Measurements from ENCODE around the gene EFNA5. TPM values are rescaled to one million over a fixed set of nuclear protein-coding genes. Genes with fewer than 3 reads are reported as not detected.

Gene EFNA5
- not detected for total RNA-seq

DNA sequence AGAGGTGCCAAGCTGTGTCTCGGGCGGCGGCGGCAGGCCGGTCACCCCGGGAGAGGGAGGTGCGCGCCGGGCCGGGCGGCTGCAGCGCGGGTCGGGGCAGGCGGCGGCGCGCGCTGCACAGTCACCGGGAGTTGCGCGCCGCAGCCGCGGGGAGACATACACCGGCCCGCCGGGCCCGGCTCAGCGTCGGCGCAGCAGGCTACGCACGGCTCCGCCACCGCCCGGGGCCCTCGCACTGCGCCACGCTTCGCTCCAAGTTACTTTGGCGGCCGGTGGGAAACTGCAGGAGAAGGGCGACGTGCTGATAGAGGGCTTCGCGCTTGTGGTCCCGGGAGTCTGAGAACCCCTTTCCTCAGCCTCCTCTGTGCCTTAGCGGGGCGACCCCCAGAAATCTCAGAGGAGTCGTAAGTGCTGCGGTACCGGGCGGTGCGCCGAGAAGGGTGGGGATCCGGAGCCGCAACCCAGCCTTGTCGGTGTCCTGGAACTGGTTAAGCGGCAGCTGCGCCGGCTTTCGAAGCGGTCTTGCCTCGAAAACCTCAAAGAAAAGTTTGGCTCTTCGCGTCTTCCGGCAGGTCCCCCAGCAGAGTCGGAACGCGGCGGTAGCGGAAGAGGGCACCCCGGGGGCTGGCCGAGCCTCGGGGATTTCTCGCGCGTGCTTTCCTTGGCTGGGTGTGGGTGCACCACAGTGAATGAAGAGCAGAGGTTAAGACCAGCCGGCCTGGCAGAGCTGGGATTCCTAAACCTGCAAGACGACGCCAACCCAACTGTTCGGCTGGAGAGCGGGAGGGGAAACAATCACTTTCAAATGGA lies at the start of gene EFNA5:
Gene EFNA5 (minus strand): TSS at position 6 of the 810 bp plus-strand sequence.
- DNase-seq (ENCODE audit: low spot score in 2 of 2): peak in 1 of 2 donors; percentile 31
- peaks cover 0 to 12% of the 10 kb centered on the region in 2 donors for H3K36me3 Mint-ChIP-seq
- H3K9me3 Mint-ChIP-seq: no peaks in the 10 kb centered on the region
- peak; percentile 38 to 61 for ATAC-seq
- H3K27ac Mint-ChIP-seq: peak within 1 kb of the TSS in 1 of 2 donors; percentile 55

- peaks cover 31 to 38% of the 10 kb centered on the region in 2 donors for H3K9me3 Mint-ChIP-seq
- ATAC-seq (no peak), DNase-seq (ENCODE audit: low spot score in 2 of 2) (no peak)
- H3K36me3 Mint-ChIP-seq: peaks cover 0 to 22% of the 10 kb centered on the region in 2 donors
- no peak overlapping the region for H3K27ac Mint-ChIP-seq
Observed at GRCh38 chr5:107719034-107719606, 48.4 kb upstream of the EFNA5 start.

DNA sequence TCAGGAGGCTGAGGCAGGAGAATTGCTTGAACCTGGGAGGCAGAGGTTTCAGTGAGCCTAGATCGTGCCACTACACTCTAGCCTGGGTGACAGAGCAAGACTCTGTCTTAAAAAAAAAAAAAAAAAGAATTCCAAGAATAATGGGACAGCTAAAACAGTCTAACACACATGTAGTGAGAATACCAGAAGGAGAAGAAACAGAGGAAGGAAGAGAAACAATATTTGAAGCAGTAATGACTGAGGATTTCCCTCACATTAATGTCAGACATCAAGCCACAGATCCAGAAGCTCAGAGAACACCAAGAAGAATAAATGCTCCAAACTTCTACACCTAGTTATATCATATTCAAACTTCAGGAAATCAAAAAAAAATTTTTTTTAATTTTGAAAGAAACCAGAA lies 47.1 kb upstream of the EFNA5 start:
- Mint-ChIP-seq H3K9me3 (peaks cover 25 to 34% of the 10 kb centered on the region in 2 donors), H3K36me3 (peaks cover 0 to 22% of the 10 kb centered on the region in 2 donors), H3K27ac (no peak overlapping the region)
- no peak for ATAC-seq
- DNase-seq (ENCODE audit: low spot score in 2 of 2): no peak

GRCh38 chr5:107713228-107713627 lies 42.5 kb upstream of the EFNA5 start:
- Mint-ChIP-seq H3K36me3 (no peaks in the 10 kb centered on the region), H3K27ac (no peak overlapping the region), H3K9me3 (peaks cover 0 to 6% of the 10 kb centered on the region in 2 donors)
- DNase-seq (ENCODE audit: low spot score in 2 of 2) (no peak), ATAC-seq (no peak)

- DNase-seq (ENCODE audit: low spot score in 2 of 2) (no peak), ATAC-seq (no peak)
- Mint-ChIP-seq H3K9me3 (peaks cover 3 to 5% of the 10 kb centered on the region in 2 donors), H3K27ac (no peak overlapping the region), H3K36me3 (no peaks in the 10 kb centered on the region)
Observed at GRCh38 chr5:107712359-107712870, 41.7 kb upstream of the EFNA5 start.

GRCh38 chr5:107705402-107706014 lies 34.8 kb upstream of the EFNA5 start:
- no peak for ATAC-seq
- H3K27ac Mint-ChIP-seq: no peak overlapping the region
- DNase-seq (ENCODE audit: low spot score in 2 of 2): no peak
- peaks cover 3 to 5% of the 10 kb centered on the region in 2 donors for H3K9me3 Mint-ChIP-seq
- no peaks in the 10 kb centered on the region for H3K36me3 Mint-ChIP-seq

DNA sequence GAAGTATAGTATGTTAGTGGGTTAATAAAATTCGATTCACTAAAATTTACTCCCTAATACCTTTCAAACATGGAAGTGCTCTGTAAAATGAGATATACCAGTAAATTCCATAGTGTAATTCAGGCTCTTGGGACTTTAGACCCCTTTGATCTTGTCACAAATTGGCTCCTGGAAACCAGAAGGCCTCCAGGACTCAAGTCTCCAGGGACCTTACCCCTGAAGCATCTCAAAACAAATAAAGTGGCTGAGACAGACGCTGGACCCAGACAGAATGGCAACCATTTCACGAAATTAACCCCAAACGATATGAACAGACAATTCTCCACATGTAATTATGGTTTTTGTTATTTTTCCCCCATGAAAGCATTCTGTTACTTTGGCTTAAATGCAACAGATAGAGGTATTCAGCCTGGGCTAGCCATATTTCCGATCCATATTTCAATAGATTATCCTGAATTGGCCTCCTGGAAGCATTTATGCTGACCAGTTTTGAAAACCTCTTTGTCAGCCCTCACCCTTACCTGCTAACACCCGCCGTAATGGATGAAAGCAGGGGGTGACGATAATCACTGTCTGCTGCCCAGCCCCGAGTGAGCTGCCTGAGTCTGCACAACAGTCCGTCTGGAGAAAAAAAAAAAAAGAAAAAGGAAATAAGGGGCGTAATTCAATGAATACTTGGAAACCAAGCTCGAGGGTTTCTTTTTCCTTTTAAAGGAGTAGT lies 34.1 kb upstream of the EFNA5 start:
- Mint-ChIP-seq H3K9me3 (peaks cover 3 to 5% of the 10 kb centered on the region in 2 donors), H3K27ac (no peak overlapping the region)

GRCh38 chr5:107700481-107700880 lies 29.7 kb upstream of the EFNA5 start:
- H3K9me3 Mint-ChIP-seq: no peaks in the 10 kb centered on the region
- no peak overlapping the region for H3K27ac Mint-ChIP-seq
- H3K36me3 Mint-ChIP-seq: no peaks in the 10 kb centered on the region
- no peak for DNase-seq (ENCODE audit: low spot score in 2 of 2)
- no peak for ATAC-seq

More for the DNA sequence above, 34.1 kb upstream of the EFNA5 start:
- ATAC-seq: no peak
- DNase-seq (ENCODE audit: low spot score in 2 of 2): no peak
- H3K36me3 Mint-ChIP-seq: no peaks in the 10 kb centered on the region

- Mint-ChIP-seq H3K36me3 (no peaks in the 10 kb centered on the region), H3K27ac (no peak overlapping the region), H3K9me3 (no peaks in the 10 kb centered on the region)
- no peak for DNase-seq (ENCODE audit: low spot score in 2 of 2)
- no peak for ATAC-seq
Observed at GRCh38 chr5:107699425-107699824, 28.7 kb upstream of the EFNA5 start.

DNA sequence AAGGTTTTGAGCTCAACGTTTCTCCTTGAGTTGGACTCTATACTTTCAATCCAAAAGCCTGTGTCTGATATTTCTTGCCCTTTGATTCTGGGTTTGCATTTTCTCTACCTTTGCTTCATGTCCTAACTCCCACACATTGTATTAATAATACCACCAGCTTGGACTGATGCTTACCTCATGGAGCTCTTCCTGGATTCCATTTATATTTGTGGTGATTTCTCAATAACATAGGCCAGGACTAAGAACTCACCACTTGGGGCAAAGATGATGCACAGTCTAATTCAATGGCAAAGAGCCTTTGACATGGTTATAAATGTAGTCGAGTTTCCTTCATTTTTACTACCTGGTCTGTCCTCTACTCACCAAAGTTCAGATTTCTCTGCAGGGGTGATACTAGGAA lies 27.5 kb upstream of the EFNA5 start:
- Mint-ChIP-seq H3K36me3 (no peaks in the 10 kb centered on the region), H3K9me3 (peaks cover 0 to 3% of the 10 kb centered on the region in 2 donors), H3K27ac (no peak overlapping the region)
- DNase-seq (ENCODE audit: low spot score in 2 of 2) (no peak), ATAC-seq (no peak)

DNA sequence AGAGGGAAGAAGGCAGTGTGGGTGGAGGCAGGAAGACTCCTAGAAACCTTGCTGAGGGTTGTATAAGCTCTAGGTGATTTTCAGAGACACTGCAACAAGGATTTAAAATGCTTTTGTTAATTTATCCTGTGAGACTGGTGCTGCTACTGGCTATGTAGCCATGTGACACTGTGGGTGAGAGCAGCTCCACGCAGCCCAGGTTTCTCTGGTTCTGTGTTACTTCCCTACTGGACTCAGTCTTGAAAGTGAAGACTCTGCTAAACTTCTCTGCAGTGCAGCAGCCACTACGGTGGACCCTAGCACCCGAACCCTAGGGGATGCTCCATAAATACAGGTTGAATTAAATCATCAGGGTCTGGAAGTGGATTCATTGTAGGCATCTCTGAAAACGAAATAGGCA lies 25.8 kb upstream of the EFNA5 start:
- ATAC-seq: no peak
- Mint-ChIP-seq H3K27ac (no peak overlapping the region), H3K9me3 (peaks cover 6 to 9% of the 10 kb centered on the region in 2 donors), H3K36me3 (peaks cover 0 to 12% of the 10 kb centered on the region in 2 donors)
- DNase-seq (ENCODE audit: low spot score in 2 of 2): no peak

DNA sequence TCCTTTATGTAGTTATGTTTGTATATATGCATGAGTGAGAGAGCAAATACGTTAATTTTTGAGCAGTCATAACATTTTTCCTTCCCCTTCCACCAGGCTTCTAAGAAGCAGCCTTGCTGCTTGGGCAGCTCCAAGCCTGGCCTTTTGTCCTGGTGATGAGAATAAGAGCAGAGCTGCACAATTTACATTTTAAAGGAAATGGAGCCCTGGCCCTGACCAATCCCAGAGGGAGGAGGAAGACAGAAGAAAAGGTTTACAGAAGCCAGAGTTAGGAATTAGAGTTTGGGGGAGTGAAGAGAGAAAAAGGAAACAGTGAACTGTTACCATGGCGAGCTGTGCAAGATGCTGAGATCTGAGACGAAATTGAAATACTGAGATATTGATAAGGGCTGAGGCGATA lies 25.3 kb upstream of the EFNA5 start:
- no peak for ATAC-seq
- Mint-ChIP-seq H3K27ac (no peak overlapping the region), H3K36me3 (peaks cover 0 to 13% of the 10 kb centered on the region in 2 donors), H3K9me3 (peaks cover 6 to 9% of the 10 kb centered on the region in 2 donors)
- no peak for DNase-seq (ENCODE audit: low spot score in 2 of 2)

- H3K27ac Mint-ChIP-seq: no peak overlapping the region
- DNase-seq (ENCODE audit: low spot score in 2 of 2): no peak
- peaks cover 6 to 19% of the 10 kb centered on the region in 2 donors for H3K9me3 Mint-ChIP-seq
Observed at GRCh38 chr5:107687937-107688336, 17.2 kb upstream of the EFNA5 start.

GRCh38 chr5:107687404-107687803 lies 16.7 kb upstream of the EFNA5 start:
- ATAC-seq: no peak

More at GRCh38 chr5:107687937-107688336, 17.2 kb upstream of the EFNA5 start:
- ATAC-seq: no peak
- H3K36me3 Mint-ChIP-seq: peaks cover 0 to 20% of the 10 kb centered on the region in 2 donors

GRCh38 chr5:107682533-107682932 lies 11.8 kb upstream of the EFNA5 start:
- Mint-ChIP-seq H3K27ac (no peak overlapping the region), H3K9me3 (no peaks in the 10 kb centered on the region), H3K36me3 (no peaks in the 10 kb centered on the region)
- ATAC-seq (no peak), DNase-seq (ENCODE audit: low spot score in 2 of 2) (no peak)

More at GRCh38 chr5:107687404-107687803, 16.7 kb upstream of the EFNA5 start:
- DNase-seq (ENCODE audit: low spot score in 2 of 2): no peak
- H3K36me3 Mint-ChIP-seq: peaks cover 0 to 18% of the 10 kb centered on the region in 2 donors
- H3K9me3 Mint-ChIP-seq: peaks cover 4 to 18% of the 10 kb centered on the region in 2 donors
- H3K27ac Mint-ChIP-seq: no peak overlapping the region

GRCh38 chr5:107680799-107681198 lies 10.1 kb upstream of the EFNA5 start:
- H3K9me3 Mint-ChIP-seq: no peaks in the 10 kb centered on the region
- ATAC-seq (no peak), DNase-seq (ENCODE audit: low spot score in 2 of 2) (no peak)
- no peaks in the 10 kb centered on the region for H3K36me3 Mint-ChIP-seq
- H3K27ac Mint-ChIP-seq: no peak overlapping the region
